DMS53 treated with DMSO at 0.1 percent for 48 hours (cell line): ENCODE data around the gene SSPN.

ENCODE experiments used
- DNase-seq: peaks from one replicate; lab custom pipeline; 2025; ENCODE audit not compliant: unreplicated experiment; lab: John Stamatoyannopoulos, UW

The SSPN gene, protein sequence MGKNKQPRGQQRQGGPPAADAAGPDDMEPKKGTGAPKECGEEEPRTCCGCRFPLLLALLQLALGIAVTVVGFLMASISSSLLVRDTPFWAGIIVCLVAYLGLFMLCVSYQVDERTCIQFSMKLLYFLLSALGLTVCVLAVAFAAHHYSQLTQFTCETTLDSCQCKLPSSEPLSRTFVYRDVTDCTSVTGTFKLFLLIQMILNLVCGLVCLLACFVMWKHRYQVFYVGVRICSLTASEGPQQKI

DNA sequence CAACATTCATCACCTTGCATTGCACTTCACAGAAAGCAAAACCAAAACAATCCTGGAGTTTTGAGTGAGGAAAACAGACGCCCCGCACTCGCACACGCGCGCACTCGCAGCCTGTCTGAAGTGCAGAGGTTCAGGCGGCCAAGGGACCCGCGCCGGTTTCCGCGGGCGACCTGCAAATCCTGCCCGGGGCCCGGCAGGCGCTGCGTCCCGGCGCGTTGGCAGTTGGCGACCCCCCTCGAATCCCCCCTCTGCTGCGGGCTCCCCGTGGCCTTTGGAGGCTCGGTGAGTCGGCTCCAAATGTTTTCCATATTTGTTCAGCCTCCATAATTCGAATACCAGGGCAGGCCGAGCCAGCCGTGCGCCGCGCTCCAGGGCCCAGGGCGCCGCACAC lies at the start of gene SSPN:
SSPN (plus strand) TSS at position 324 of the 391 bp plus-strand sequence. CDS start 100 bp downstream, outside the sequence.
- DNase-seq, result no peak

DNA sequence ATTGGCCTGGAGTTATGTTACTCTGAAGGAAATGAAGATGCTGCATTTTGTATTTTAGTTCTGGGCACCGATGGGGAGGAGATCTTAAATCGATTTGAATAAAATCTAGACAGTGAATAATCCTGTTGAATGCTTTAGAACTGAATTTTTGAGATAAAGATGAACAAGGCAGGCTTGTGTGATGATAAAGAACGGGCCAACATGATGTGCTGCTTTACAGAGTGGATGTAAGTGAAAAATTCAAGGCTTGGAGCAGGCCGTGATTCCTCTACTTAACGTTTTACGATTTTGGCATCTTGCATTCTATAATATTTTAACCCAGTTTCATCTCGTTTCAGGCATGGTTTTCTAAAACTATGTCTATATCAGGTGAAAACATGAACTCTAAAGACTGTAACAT lies 47.1 kb upstream of the SSPN start:
- no peak for DNase-seq

DNA sequence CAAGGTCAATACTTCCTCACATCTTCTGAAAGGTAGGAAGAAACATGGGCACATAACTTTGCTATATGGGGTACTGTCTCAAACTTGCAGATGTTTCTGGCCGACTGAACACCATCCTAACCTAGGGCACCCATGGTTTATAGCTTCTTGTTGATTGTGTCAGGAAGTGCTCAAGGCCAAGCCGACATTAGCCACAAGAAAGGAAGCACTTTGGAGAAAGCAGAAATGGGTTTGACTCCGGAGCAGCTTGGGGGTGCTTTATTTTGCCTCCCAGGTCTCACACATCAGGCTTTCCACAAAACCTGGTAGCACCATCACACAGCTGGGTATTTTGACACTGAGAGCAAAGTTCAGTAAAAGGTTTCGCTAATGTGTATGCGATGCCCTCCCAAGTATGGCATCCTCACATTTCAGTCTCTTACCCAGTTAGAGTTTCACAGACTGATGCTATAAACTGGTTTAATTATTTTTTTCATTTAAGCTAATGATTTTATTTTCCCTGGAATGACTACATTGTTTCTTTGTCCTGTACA lies 45.3 kb upstream of the SSPN start:
- DNase-seq, result no peak

DNA sequence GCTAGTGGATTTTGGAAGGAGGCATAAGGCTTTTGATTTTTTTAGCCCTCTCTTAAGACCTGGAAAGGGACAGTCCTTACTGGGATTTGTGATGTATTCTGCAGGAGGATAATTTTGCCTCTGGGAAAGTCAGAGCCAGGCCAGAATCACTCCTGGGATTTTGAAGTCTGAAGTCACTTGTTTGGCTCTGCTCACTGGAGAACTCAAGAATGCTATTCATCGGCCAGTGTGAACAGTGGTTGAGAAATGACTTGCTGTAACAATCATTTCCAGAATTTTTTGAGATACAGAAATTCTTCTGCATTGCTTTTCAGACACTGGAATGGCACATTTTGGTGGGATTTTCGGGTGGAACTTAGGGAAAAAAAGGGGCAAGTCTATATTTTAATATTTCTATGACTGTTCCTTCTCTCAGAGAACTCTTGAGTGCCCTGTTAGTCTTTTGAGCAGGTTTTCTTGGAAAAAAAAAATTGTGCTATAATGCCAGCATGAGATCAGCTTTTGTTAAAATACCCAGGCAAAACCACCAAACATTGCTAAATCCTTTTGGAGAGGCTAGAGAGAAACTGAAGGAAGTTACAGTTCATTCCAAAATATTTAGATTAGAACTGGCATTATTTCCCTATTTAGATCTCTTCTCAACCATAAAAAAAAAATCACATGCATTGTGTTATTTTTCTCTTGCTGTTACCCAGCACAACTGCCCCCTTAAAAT lies 44.5 kb upstream of the SSPN start:
- DNase-seq, result no peak

DNA sequence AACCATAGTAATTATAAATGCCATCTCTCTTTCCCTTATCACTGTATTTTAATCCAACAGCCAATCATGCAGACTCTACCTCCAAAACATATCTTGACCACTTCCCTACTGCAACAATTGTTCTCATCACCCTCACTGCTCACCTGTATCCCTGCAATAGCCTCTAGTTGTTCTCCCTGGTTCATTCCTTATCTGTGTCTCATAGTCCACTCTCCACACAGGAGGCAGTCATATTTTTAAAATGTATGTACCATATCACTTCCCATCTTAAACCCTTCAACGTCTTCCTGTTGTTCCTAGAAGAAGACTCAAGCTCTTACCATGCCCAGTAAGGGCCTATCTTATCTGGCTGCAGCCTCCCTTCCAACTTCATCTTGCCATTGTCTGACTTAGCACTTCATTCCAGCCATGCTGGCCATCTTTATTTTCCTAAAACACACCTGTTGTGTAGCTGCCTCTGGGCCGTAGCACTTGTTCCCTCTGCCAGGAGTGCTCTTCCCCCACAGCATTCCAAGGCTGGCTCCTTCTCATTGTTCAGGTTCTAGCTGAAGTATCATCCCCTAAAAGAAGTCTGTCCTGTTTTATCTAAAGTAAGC lies 42.8 kb upstream of the SSPN start:
- no peak for DNase-seq

DNA sequence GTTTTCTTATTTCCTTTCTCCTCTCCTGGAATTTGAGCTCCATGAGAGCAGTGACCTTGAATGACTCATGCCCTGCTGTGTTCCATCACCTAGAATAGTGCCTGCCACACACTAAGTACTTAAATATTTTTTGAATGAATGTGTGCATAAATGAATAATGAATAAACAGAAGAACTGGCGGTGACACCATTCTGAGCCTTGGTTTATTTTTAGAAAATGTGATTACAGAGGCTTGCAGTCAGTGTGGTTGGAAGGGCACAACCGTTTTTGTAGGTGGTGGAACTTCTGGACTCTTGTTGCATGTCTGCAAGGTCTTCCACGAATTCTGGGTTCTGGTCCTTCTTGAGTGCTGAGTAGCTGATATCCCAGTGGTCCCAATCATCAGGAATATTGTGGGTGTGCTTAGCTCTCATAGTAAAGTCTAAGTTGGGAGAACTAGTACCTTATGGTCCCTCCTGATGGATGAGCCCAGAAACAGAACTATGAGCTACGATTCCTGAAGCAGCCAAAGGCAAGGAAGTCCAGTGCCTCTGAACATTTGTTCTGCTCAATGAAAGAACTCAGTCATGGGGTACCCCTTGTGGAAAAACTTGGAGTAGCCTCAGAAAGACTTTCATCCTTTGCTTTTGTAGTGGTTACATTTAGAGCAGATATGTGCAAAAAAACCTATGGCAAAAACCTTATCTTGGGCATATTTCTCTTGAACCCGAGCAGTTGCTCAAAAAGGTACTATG lies 41.8 kb upstream of the SSPN start:
- DNase-seq, result peak; percentile 73

DNA sequence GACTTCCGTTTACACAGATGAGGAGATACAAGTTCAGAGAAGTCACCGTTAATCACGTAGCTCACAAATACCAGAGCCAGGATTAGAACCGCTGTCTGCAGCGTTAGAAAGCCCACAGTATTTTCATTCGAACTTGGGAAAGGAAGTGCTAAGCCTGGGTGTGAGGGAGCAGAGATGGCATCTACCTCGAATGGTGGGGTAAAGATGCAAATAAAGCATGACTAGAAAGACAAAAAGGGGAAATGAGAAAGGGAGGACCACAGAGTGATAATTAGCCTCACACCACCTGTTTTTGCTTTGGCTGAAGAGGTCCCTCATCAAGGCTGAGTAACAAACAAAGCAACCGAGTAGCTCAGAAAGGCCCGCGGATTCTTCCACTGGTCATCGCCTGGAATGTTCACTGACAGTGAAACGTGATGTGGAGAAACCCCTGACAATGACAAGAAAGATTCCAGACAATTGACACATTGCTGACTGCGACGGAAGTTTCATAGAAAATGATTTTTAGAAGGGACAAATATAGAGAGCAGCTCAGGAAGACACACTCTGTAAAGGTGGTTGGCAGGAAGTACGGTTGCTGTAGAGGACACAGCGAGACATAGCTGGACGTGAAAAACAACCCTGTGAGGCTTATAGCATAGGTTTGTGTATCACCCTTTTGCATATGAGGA lies 39.0 kb upstream of the SSPN start:
- DNase-seq, result peak; percentile 86

DNA sequence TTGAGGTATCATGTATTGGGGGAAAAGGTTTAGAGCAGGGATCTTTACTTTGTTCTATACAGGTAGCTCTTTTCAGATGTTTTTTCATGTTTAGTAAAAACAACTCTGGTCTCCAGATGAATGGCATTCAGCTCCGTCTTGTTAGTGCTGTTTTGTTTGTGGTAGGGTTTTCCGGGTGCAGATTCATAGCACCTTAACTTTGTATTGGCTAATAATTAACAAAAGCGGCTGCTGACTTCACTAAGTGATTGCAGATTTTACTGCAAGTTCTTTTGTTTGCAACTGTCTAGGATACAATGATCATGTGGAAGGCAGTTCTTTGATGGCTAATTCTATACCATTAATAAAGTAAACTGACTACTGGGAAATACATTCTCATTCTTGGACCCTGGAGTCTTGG lies 38.4 kb upstream of the SSPN start:
- peak; percentile 98 for DNase-seq

DNA sequence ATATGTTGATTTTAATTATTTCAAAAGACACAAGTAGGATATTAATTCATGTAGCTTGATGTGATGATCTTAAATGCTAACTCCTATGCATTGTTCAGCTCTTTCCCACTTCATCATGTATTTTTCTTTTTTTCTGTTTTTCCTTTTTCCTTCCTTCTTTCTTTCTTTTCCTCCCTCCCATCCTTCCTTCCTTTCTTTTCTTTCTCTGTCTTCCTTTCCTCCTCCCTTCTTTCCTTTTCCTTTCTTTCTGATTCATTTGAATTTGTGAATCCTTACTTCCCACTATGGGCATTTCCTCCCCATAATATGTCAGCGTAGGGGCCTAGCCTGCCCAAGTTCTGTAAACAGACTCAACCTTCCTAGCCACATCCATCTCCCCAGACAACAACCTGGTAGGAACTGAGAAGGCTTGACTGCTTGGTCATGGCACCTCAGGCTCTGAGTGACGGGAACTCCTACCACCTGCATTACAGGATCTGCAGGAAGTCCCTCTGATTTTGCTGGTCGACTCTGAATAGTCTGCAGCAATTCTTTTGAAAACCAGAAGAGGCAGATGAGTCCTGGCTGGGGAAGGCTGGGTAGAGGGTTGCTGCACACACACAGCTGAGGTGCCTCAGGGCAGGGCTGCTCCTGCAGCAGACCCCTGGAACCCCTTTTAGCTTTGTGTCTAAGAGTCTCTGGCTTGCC lies 37.2 kb upstream of the SSPN start:
- DNase-seq, result peak; percentile 87

DNA sequence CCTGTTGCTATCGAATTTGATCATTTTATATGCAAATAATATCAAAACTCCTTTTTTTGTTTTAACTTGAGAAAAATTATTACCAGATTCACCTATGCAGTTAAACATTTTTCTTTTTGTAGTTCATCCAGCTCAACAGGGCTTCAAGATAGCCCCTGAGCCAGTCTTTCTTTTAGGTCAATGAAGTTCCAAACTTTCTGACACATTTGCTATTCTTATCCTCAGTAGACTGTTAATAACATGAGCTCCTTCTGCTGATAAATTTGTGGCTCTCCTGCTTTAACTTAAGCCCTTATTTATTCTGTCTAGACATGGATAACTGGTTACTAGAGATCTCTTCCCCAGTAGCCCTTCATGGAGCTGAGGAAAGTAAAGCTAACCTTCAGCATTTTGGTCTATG lies 33.2 kb upstream of the SSPN start:
- no peak for DNase-seq

DNA sequence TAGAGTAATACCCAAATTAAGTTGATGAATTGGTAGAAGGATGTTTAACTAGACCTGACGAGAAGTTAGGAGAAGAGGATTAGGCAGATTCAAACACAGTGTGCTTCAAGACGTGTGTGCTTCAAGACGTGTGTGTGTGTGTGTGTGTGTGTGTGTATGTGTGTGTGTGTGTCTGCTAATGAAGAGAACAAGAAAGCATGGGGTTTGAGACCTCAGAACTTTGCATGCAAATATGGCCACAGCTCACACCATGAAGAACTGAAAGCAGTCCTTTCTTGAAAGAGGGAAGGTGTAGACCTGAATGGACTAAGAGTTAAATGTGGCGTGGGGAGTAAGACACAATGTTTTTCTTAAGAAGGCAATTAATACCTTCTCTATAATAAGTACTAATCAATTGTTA lies 32.5 kb upstream of the SSPN start:
- DNase-seq, result no peak

DNA sequence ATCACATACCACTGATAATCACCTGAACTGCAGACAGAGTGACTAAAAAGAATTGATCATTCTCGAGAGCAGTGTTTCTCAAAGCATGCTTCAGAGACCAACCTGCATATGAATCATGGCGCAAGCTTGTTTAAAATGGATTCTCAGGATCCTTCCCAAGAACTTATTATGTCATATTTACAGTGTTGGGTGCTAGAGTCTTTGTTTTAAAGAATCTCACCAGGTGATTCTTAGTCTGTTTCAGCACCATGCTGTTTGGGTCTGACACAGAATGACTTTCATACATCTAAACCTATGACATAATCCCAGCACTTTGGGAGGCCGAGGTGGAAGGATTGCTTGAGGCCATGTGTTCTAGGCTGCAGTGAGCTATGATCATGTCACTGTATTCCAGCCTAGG lies 31.3 kb upstream of the SSPN start:
- DNase-seq, result no peak

DNA sequence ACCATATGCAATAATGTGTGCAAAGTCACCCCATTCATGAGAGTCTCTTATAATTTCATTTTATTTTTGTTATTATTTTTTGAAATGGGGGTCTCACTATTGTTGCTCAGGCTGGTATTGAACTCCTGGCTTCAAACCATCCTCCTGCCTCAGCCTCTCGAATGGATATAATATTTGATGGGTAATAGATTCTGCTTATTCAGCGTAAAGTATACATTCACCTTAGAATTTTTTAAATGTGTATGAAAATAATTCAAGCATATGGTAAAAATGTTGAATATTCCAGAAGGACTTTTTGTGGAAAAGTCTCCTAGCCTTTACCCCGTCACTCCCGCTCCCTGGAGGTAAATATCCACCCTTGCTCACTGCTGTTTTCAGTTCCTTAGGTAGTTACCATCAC lies 23.4 kb upstream of the SSPN start:
- no peak for DNase-seq

DNA sequence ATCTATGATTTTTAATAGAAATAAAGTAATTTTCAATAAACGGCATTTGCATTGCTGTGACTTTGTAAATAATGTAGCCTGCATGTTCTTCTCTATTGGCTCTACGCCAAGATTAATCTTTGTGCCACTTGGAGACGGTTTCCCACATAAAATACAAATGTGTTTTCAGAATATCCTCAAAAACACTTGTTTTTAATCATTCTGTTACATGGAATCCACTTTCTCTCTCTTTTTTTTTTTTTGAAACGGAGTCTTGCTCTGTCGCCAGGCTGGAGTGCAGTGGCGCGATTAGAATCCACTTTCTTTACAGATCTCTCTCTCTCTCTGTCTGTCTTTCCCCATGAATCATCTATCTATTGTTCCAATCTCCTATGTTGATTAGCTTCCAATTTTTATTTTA lies 22.8 kb upstream of the SSPN start:
- no peak for DNase-seq

DNA sequence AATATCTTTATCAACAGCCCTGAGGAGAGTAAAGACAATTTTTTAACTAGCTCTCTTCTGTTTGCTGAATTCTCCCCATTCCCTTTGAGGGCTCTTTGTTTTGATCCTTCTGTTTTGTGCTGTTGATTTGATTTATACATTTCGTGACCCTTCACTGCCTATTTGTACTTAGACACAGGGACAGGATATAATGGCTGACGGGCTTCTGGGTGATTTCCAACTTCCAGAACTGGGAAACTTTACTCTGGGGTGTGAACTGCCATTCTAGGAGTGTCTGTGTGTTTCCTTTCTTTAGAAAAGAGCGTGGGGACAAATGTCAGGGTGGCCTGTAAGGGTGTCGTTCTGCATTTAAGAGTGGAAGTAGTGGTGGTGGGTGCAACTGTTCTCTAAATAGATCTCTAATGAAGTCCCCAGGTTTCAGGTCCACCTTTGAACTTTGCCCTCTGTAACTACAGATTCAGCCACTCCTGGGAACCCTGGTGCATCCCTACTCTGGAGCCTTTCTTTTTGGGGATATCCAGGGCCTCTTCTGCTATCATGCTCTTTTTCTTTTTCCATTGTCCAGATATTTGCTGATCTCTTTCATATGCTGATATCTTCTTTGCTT lies 22.3 kb upstream of the SSPN start:
- no peak for DNase-seq

DNA sequence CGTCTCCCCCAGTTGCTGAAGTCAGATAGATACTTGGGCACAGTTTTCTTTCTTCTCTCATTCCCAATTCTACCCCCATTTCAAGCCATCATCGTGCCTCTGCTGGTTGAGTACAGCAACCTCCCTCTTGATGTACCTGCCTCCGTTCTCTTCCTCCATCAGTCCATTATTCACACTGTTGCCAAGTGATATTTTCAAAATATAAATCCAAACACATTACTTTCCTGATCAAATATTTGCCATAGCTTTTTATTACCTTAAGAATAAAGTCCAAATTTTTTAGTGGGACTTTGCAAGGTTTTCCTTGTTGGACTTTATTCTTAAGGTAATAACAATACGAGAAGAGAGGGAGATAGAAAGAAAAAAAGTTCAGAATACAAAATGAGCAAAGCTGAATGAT lies 18.6 kb upstream of the SSPN start:
- no peak for DNase-seq

DNA sequence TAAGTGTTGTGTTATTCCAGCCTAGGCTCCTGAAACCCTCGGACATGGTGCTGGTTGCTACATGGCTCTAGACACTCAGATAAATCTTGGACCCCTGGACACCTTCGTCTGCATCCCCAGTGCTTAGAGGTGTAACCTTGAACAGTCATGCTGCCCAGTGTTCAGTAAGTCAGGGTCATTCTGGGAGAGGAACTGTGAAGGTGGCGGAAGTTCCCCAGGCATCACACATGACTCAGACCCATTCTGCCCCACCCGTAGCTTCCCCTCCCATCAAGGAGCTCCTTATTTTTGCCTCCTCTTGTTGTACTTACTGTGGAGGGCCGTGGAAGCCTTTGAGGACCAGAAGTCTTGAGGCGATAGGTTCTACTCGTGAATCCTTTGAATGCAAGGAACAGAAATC lies 18.1 kb upstream of the SSPN start:
- DNase-seq, result no peak

DNA sequence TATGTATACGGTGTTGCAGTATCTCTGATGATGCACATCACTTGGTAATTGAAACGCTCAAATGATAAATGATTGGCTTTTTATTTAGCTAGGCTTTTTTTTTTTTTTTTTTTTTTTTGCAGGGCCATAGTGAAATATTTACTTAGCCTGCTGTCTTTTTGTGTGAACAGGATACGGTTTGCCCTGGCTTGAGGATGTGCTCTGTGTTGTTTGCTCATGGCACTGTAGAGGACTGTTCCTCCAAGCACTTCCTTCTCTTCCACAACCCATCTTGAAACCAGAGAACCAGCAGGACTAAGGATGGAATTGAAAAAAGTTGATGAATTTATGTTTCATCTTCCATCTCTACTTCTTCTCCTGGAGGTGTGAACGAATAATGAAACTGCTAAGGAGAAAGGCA lies 15.5 kb upstream of the SSPN start:
- DNase-seq, result peak; percentile 97

DNA sequence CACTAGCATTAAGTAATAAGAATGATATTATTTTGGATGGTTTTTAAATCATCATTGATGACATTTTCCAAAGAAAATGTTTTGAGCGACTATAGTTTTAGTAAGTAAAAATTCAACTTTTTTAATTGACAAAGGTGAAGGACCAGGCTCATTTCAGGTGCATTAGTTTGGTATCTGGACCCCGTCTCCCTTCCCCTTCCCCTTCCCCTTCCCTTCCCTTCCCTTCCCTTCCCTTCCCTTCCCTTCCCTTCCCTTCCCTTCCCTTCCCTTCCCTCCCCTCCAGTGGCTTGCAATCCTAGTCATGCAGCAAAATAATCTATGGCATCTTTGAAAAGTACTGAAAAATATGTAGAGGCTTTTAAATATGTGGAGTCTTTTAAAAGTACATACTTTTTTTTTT lies 13.0 kb upstream of the SSPN start:
- no peak for DNase-seq
